Left ventricle myocardium inferior (tissue), 1 donor: ENCODE results near the gene CRYZ. TPM values are rescaled to one million over a fixed set of nuclear protein-coding genes. Genes with fewer than 3 reads are reported as not detected.

Source experiments
- DNase-seq: peaks from one replicate; pipeline ENCODE4 v3.0.0-alpha.2; 2020
- H3K27ac ChIP-seq: fragments of 200-600 bp; replicated peaks from 2 replicates; pipeline ENCODE4 v1.8.0; 2021
- H3K27me3 ChIP-seq: fragments of 200-600 bp; 2 replicates; pipeline ENCODE4 v1.8.0; 2021; ENCODE audit warnings: low read depth
- H3K36me3 ChIP-seq: fragments of 200-600 bp; 2 replicates; pipeline ENCODE4 v1.8.0; 2021
- H3K4me1 ChIP-seq: fragments of 200-600 bp; 2 replicates; pipeline ENCODE4 v1.8.0; 2021
- H3K4me3 ChIP-seq: fragments of 200-600 bp; 2 replicates; pipeline ENCODE4 v1.8.0; 2021; ENCODE audit warnings: mild to moderate bottlenecking, moderate library complexity
- H3K9me3 ChIP-seq: fragments of 200-600 bp; replicated peaks from 2 replicates; pipeline ENCODE4 v1.8.0; 2021
- intact Hi-C: fragments of 100-400 bp; cut with micrococcal nuclease; formaldehyde crosslinking; loops from one replicate; pipeline ENCODE4 v1.11.0; 2022
- long read RNA-seq: library from polyadenylated mRNA; unstranded; transcript quantifications from one replicate; pipeline ENCODE4 v2.0.0, GENCODE V29; 2021
- total RNA-seq: library from RNA; stranded (reverse); fragmentation: NEBNext Ultra II Directional; extraction: Animal tissue kit (Norgen Biotek cat#: 25700); gene quantifications from one replicate; pipeline ENCODE4 v1.2.1, GENCODE V29; 2021
- TF ChIP-seq, protein P1 (sequence below): fragments of 200-600 bp; IDR thresholded peaks from 2 replicates; pipeline ENCODE4 v1.8.0; 2021; ENCODE audit warnings: antibody characterized with exemption, mild to moderate bottlenecking, borderline replicate concordance
- donor health status: DM: no; HTN: yes; CAD: no; lungs with severe emphysema.

The CRYZ gene, protein sequence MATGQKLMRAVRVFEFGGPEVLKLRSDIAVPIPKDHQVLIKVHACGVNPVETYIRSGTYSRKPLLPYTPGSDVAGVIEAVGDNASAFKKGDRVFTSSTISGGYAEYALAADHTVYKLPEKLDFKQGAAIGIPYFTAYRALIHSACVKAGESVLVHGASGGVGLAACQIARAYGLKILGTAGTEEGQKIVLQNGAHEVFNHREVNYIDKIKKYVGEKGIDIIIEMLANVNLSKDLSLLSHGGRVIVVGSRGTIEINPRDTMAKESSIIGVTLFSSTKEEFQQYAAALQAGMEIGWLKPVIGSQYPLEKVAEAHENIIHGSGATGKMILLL
- 35.3 TPM for total RNA-seq
- long read RNA-seq, transcript CRYZ-201 (9 exons, 1,888 nt) = major isoform, 21 of 33 reads
- long read RNA-seq, partial matches to known transcripts = 0 of 33 reads
- long read RNA-seq, other reads (novel, unspliced or antisense) = 7 of 33 reads

DNA sequence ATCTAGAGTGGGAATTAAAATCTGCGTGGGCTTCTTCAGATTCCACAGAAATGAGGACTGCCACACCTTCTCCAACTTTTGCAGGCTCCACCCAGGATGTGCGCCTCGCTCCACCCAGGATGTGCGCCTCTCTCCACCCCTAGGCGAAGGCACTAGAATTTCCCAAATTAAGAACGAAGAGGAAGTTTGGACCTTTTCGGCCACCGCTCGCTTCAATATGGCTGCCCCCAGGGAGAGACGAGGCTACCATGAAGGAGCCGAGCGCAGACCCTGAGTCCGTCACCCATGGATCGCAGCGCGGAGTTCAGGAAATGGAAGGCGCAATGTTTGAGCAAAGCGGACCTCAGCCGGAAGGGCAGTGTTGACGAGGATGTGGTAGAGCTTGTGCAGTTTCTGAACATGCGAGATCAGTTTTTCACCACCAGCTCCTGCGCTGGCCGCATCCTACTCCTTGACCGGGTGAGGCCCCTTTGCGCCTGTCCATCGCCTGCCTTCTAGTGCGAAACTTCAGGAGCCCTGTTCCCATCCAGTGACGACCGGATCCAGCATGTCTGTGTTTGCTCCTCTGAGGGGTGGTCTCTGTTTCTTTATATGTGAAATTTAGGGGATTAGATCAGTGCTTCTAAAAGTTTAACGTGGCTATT, at the start of gene CRYZ, which contains the start of gene TYW3:
TSS of gene CRYZ (minus strand) at position 91 of the 644 bp plus-strand sequence. CDS start 8,229 bp downstream, outside the sequence.
TSS of gene TYW3 (plus strand) at position 193 of the 644 bp plus-strand sequence. CDS start at position 286, 93 bp downstream.
- Histone ChIP-seq H3K4me1 (peaks cover 66% of the 10 kb centered on the region), H3K9me3 (no peaks in the 10 kb centered on the region), H3K27me3 (no peaks in the 10 kb centered on the region), H3K4me3 (peak within 1 kb of the TSS; percentile 84), H3K27ac (peak within 1 kb of the TSS; percentile 92), H3K36me3 (peaks cover 20% of the 10 kb centered on the region)
- peak; percentile 91 for DNase-seq
- intact Hi-C loops = no loop called here
- TF ChIP-seq, protein P1, sequence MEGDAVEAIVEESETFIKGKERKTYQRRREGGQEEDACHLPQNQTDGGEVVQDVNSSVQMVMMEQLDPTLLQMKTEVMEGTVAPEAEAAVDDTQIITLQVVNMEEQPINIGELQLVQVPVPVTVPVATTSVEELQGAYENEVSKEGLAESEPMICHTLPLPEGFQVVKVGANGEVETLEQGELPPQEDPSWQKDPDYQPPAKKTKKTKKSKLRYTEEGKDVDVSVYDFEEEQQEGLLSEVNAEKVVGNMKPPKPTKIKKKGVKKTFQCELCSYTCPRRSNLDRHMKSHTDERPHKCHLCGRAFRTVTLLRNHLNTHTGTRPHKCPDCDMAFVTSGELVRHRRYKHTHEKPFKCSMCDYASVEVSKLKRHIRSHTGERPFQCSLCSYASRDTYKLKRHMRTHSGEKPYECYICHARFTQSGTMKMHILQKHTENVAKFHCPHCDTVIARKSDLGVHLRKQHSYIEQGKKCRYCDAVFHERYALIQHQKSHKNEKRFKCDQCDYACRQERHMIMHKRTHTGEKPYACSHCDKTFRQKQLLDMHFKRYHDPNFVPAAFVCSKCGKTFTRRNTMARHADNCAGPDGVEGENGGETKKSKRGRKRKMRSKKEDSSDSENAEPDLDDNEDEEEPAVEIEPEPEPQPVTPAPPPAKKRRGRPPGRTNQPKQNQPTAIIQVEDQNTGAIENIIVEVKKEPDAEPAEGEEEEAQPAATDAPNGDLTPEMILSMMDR = no peak

DNA sequence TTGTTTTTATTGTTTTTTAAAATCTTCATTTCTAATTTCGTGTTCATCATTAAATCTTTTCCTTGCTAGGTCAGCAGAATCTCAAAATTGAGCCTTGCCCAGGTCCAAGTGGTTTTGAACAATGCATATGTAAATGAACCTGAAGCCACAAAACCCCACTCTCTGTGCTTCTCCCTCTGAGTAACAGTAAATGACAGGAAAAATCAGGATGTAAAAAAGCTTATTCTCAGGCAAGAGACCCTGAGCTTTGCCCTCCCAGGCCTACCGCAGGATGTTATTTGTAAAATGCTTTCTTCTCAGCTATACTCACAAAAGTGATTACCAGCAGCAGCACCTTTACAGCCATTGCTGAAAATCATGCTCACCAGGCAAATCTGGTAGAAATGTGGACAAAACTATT, 47.7 kb upstream of the CRYZ start:
- H3K27ac ChIP-seq = no peak overlapping the region
- TF ChIP-seq, protein P1 = no peak
- no peaks in the 10 kb centered on the region for H3K9me3 ChIP-seq
- H3K36me3 ChIP-seq = no peaks in the 10 kb centered on the region
- H3K4me3 ChIP-seq = no peak overlapping the region
- intact Hi-C loops = no loop called here
- no peak for DNase-seq
- H3K27me3 ChIP-seq = peaks cover 26% of the 10 kb centered on the region
- H3K4me1 ChIP-seq = no peaks in the 10 kb centered on the region

DNA sequence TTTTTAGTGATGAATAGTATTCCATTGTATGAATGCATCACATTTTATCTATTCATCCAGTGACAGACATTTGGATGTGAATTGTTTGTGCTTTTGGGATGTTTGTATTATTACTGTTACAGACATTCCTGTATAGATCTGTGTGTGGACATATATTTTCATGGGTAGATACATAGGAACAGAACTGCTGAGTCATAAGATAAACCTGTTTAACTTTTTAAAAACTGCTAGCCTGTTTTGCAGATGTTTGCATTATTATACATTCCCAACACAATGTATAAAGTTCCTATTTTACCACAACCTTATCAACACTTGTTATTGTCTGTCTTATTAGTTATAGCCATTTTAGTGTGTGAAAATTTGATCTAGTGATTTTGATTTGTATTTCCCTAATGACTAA, 46.9 kb upstream of the CRYZ start:
- Histone ChIP-seq H3K4me1 (no peaks in the 10 kb centered on the region), H3K36me3 (no peaks in the 10 kb centered on the region), H3K27me3 (peaks cover 34% of the 10 kb centered on the region), H3K9me3 (no peaks in the 10 kb centered on the region), H3K4me3 (no peak overlapping the region), H3K27ac (no peak overlapping the region)
- TF ChIP-seq, protein P1 = no peak
- DNase-seq = no peak
- intact Hi-C loops = no loop called here

DNA sequence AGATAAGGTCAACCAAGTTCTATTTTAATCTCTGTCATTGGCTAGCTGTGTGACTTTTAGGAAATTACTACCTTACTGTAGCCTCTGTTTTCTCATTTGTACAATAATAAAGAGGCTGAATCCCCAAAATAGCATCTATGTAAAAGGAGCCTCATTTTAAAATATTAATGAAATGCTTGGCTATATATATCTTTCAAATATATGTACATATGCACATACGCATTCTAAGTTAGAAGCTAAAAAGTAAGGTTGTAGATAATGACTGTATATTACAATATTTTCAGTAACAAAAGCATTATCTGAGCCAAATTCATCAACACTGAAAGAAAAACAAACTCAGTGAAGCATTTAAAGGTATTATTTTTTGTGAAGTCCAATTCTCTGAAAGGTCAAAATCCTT, 44.7 kb upstream of the CRYZ start:
- H3K36me3 ChIP-seq = no peaks in the 10 kb centered on the region

DNA sequence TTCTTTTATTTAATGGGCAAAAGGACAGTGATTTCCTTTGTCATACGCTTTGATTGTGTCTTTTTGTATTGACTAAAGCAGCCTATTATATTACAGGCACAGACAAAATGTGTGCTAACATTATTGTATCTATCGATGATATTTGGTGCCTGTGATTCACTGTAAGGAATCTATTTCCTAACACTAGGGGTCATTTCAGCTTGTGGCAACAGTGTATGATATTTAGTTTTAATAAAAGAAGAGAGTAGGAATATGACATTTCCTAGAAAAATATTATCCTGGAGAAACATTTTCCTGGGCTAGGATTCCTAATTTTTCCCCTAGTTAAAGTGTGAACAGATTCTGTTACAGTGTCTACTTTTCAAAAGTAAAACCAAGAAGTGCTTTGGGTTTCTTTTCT, 42.9 kb upstream of the CRYZ start:
- intact Hi-C loops = no loop called here
- TF ChIP-seq, protein P1 = no peak
- H3K27me3 ChIP-seq = peaks cover 40% of the 10 kb centered on the region

More for the DNA sequence above, 44.7 kb upstream of the CRYZ start:
- Histone ChIP-seq H3K4me1 (no peaks in the 10 kb centered on the region), H3K9me3 (no peaks in the 10 kb centered on the region), H3K27me3 (peaks cover 41% of the 10 kb centered on the region), H3K27ac (no peak overlapping the region), H3K4me3 (no peak overlapping the region)
- TF ChIP-seq, protein P1 = no peak
- DNase-seq = no peak
- intact Hi-C loops = no loop called here

More for the DNA sequence above, 42.9 kb upstream of the CRYZ start:
- Histone ChIP-seq H3K36me3 (no peaks in the 10 kb centered on the region), H3K27ac (no peak overlapping the region), H3K9me3 (no peaks in the 10 kb centered on the region), H3K4me1 (no peaks in the 10 kb centered on the region), H3K4me3 (no peak overlapping the region)
- no peak for DNase-seq
